PC-9 (cell line): ENCODE results near the gene KLHL42. TPM values are rescaled to one million over a fixed set of nuclear protein-coding genes. Genes with fewer than 3 reads are reported as not detected.
"Not testable (repeated sequence)": the region's sequence is repeated elsewhere in the genome, so short reads cannot be mapped to it uniquely, and the experiment has no call there.

Experiments used
- BruUV-seq: library from RNA; stranded (reverse); fragments of 400-500 nt; replicated peaks from 2 replicates; lab custom pipeline; 2021; lab: Mats Ljungman, UMichigan
- CTCF ChIA-PET: fragments of 300-600 bp; sonication (Branson Sonifier 250); formaldehyde crosslinking; loops from one replicate; lab custom pipeline; 2022; ENCODE audit warnings: antibody characterized with exemption; lab: Charles Lee
- POLR2A ChIA-PET: fragments of 300-600 bp; sonication (Branson Sonifier 250); formaldehyde crosslinking; loops from one replicate; lab custom pipeline; 2022; ENCODE audit warnings: antibody characterized with exemption; ENCODE audit not compliant: unreplicated experiment; lab: Charles Lee
- DNase-seq, 2 experiments: peaks; one replicate each; pipeline versions ENCODE4 v3.0.0 to v3.0.0-alpha.2; 2015 to 2022; ENCODE audit warnings: mixed read lengths in 1 of 2
- H2AFZ ChIP-seq: fragments of 200-600 bp; sonication (generic); 2 replicates; pipeline ENCODE4 v1.8.1; 2017; ENCODE audit warnings: antibody characterized with exemption
- H3F3A ChIP-seq: fragments of 200-600 bp; sonication (generic); 2 replicates; pipeline ENCODE4 v1.8.1; 2017; ENCODE audit warnings: antibody characterized with exemption, mild to moderate bottlenecking, low read depth; ENCODE audit not compliant: insufficient read depth
- H3K27ac ChIP-seq: fragments of 200-600 bp; sonication (generic); 2 replicates; pipeline ENCODE4 v1.6.1; 2016; ENCODE audit warnings: mixed run types
- H3K27me3 ChIP-seq: fragments of 200-600 bp; sonication (generic); 2 replicates; pipeline ENCODE4 v1.6.1; 2016; ENCODE audit warnings: low read depth, mixed run types; ENCODE audit not compliant: insufficient read depth
- H3K36me3 ChIP-seq: fragments of 200-600 bp; sonication (generic); 2 replicates; pipeline ENCODE4 v1.6.1; 2016; ENCODE audit warnings: low read depth, mixed run types
- H3K4me1 ChIP-seq: fragments of 200-600 bp; sonication (generic); replicated peaks from 2 replicates; pipeline ENCODE4 v1.6.1; 2016; ENCODE audit warnings: mixed run types; ENCODE audit not compliant: insufficient read depth
- H3K4me2 ChIP-seq: fragments of 200-600 bp; sonication (generic); 2 replicates; pipeline ENCODE4 v1.6.1; 2017; ENCODE audit warnings: mixed run types
- H3K4me3 ChIP-seq: fragments of 200-600 bp; sonication (generic); 2 replicates; pipeline ENCODE4 v1.6.1; 2016; ENCODE audit warnings: mixed run types
- H3K79me2 ChIP-seq: fragments of 200-600 bp; sonication (generic); 2 replicates; pipeline ENCODE4 v1.6.1; 2017; ENCODE audit warnings: low read depth, mixed run types
- H3K9me2 ChIP-seq: fragments of 200-600 bp; sonication (generic); 2 replicates; pipeline ENCODE4 v1.8.1; 2017; ENCODE audit warnings: mild to moderate bottlenecking; ENCODE audit not compliant: insufficient read depth
- H3K9me3 ChIP-seq: fragments of 200-600 bp; sonication (generic); 2 replicates; pipeline ENCODE4 v1.8.1; 2016; ENCODE audit warnings: low read depth; ENCODE audit not compliant: insufficient read depth
- H4K20me1 ChIP-seq: fragments of 200-600 bp; sonication (generic); 2 replicates; pipeline ENCODE4 v1.8.1; 2017; ENCODE audit not compliant: insufficient read depth
- EZH2 ChIP-seq: fragments of 200-600 bp; sonication (generic); IDR thresholded peaks from 2 replicates; pipeline ENCODE4 v1.8.0; 2017; ENCODE audit warnings: antibody characterized with exemption, low read depth
- intact Hi-C: fragments of 100-400 bp; cut with micrococcal nuclease; formaldehyde crosslinking; loops from one replicate; pipeline ENCODE4 v1.10.0; 2022; ENCODE audit not compliant: unreplicated experiment
- total RNA-seq: library from RNA; stranded (reverse); gene quantifications from 2 replicates; pipeline ENCODE4 v1.2.3, GENCODE V29; 2021
- TF ChIP-seq, protein P1 (sequence below): fragments of 200-600 bp; sonication (generic); conservative IDR thresholded peaks from 2 replicates; pipeline ENCODE4 v1.6.1; 2017; ENCODE audit warnings: mixed run types, antibody characterized with exemption, mild to moderate bottlenecking, moderate library complexity

The KLHL42 gene
- total RNA-seq, 1 experiment from 2014 or later: 33.6 TPM

DNA sequence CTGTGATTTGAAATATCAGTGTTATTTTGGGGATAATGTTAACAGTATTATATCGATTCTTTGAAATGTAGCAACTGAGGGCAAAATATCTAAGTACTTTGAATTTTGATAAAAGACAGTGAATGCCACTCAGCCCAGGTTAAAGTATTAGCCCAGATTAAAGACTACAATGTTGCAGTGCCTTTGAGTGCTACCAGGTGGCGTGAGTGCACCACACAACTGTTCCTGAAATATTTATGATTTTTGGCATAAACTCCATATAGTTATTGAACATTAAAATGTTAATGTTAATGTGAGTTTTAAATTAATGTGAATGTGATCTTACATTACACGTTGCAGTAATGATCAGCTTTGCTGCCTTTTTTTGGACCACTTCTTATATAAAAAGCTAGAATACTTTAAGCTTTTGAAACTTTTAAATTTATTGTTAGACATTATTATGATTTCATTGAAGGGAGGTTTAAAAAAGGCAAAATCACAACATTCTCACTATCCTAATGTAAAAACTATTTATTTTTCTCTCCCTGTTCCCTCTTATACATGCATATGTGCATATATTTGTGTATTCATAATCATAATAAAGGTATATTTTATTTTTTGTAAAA, 46.9 kb upstream of the KLHL42 start:
- peaks cover 3% of the 10 kb centered on the region for H3K79me2 ChIP-seq
- peaks cover 7% of the 10 kb centered on the region; the same call in 1 of the 2 replicates for H3F3A ChIP-seq
- DNase-seq: peak in 1 of 2 experiments; percentile 36
- peaks cover 53% of the 10 kb centered on the region for H3K36me3 ChIP-seq
- no peak for TF ChIP-seq EZH2
- TF ChIP-seq, protein P1, sequence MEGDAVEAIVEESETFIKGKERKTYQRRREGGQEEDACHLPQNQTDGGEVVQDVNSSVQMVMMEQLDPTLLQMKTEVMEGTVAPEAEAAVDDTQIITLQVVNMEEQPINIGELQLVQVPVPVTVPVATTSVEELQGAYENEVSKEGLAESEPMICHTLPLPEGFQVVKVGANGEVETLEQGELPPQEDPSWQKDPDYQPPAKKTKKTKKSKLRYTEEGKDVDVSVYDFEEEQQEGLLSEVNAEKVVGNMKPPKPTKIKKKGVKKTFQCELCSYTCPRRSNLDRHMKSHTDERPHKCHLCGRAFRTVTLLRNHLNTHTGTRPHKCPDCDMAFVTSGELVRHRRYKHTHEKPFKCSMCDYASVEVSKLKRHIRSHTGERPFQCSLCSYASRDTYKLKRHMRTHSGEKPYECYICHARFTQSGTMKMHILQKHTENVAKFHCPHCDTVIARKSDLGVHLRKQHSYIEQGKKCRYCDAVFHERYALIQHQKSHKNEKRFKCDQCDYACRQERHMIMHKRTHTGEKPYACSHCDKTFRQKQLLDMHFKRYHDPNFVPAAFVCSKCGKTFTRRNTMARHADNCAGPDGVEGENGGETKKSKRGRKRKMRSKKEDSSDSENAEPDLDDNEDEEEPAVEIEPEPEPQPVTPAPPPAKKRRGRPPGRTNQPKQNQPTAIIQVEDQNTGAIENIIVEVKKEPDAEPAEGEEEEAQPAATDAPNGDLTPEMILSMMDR: peak; percentile 95
- no peak overlapping the region for H3K4me2 ChIP-seq
- no peak overlapping the region for H3K4me3 ChIP-seq
- H3K27me3 ChIP-seq: no peaks in the 10 kb centered on the region
- BruUV-seq: no TSS peak
- intact Hi-C loops: loop anchor here (1.0 to 5.0 kb wide), 8 partner anchors 49 to 1266 kb away; partner anchors contain the start of genes KLHL42 and MANSC4
- no peaks in the 10 kb centered on the region for H4K20me1 ChIP-seq
- H3K4me1 ChIP-seq: no peaks in the 10 kb centered on the region
- CTCF ChIA-PET: interaction anchor here (0.5 to 1.4 kb wide), 8 partner anchors 35 to 1584 kb away, joined by 3 to 13 read pairs (median 5); no protein-coding TSS in a partner anchor
- POLR2A ChIA-PET: no interaction called here
- no peaks in the 10 kb centered on the region for H3K9me3 ChIP-seq
- no peak overlapping the region for H3K27ac ChIP-seq
- H3K9me2 ChIP-seq: no peaks in the 10 kb centered on the region
- H2AFZ ChIP-seq: no peak overlapping the region

DNA sequence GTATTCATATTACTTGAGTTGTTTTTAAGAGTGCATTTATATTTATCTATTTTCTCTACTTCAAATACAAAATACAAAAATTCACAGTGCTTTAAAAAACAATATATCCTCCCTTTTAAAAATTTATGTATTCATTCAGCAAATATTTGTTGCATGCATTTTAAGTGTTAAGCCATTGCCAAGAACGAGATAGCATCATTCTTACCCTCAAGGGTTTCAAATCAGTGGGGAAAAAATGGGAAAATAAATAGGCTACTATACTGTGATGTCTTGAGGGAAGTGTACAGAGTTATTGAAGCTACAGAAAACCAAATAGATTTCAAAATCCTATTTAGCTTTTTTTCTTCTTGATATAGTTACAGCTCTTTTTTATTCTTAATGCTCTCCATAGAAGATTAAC, 46.2 kb upstream of the KLHL42 start:
- CTCF ChIA-PET: interaction anchor here (0.5 to 1.4 kb wide), 4 partner anchors 35 to 242 kb away, joined by 3 to 10 read pairs (median 3); no protein-coding TSS in a partner anchor
- TF ChIP-seq, protein P1: no peak
- TF ChIP-seq EZH2: no peak
- BruUV-seq: no TSS peak

DNA sequence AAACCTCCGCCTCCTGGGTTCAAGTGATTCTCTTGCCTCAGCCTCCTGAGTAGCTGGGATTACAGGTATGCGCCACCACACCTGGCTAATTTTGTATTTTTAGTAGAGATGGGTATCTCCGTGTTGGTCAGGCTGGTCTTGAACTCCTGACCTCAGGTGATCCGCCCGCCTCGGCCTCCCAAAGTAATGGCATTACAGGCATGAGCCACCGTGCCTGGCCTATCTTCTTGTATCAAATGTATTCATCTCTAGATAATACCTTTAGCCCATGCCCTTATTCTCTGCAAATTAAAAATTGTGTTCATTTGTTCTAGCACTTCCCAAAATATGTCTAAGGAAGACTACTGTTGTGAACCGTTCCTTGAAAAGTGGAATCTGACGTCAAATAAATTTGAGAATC, 45.7 kb upstream of the KLHL42 start:
- H3K79me2 ChIP-seq, POLR2A ChIA-PET: not testable (repeated sequence)
- intact Hi-C loops: loop anchor here (5.0 kb wide), 2 partner anchors 48 to 593 kb away; partner anchors contain the start of genes KLHL42 and MANSC4

More for the DNA sequence above, 46.2 kb upstream of the KLHL42 start:
- Histone ChIP-seq H3K27me3 (no peaks in the 10 kb centered on the region), H2AFZ (no peak overlapping the region), H3K27ac (no peak overlapping the region), H3K4me1 (no peaks in the 10 kb centered on the region), H3K9me3 (no peaks in the 10 kb centered on the region), H4K20me1 (no peaks in the 10 kb centered on the region), H3K36me3 (peaks cover 53% of the 10 kb centered on the region), H3K4me3 (no peak overlapping the region), H3K4me2 (no peak overlapping the region), H3K9me2 (no peaks in the 10 kb centered on the region), H3F3A (peaks cover 7% of the 10 kb centered on the region; the same call in 1 of the 2 replicates), H3K79me2 (peaks cover 3% of the 10 kb centered on the region)
- intact Hi-C loops: loop anchor here (1.0 to 5.0 kb wide), 8 partner anchors 49 to 1266 kb away; partner anchors contain the start of genes KLHL42 and MANSC4
- no peak for DNase-seq
- POLR2A ChIA-PET: no interaction called here

More for the DNA sequence above, 45.7 kb upstream of the KLHL42 start:
- CTCF ChIA-PET: interaction anchor here (0.7 kb wide), 2 partner anchors 242 to 486 kb away, joined by 3 read pairs; no protein-coding TSS in a partner anchor
- not testable (repeated sequence) for H4K20me1 ChIP-seq, H3K4me1 ChIP-seq, H3K27ac ChIP-seq, H2AFZ ChIP-seq, H3K27me3 ChIP-seq, H3K9me2 ChIP-seq, DNase-seq, H3F3A ChIP-seq, H3K4me3 ChIP-seq, H3K4me2 ChIP-seq, BruUV-seq, H3K9me3 ChIP-seq
- H3K36me3 ChIP-seq: peaks cover 58% of the 10 kb centered on the region
